GM12892 (cell line): Measurements from ENCODE around the gene CCDC70. TPM values are rescaled to one million over a fixed set of nuclear protein-coding genes. Genes with fewer than 3 reads are reported as not detected.

Source experiments
- DNase-seq: peaks from one replicate; pipeline ENCODE4 v3.0.0; 2011; ENCODE audit not compliant: insufficient read length
- FAIRE-seq: peaks from 2 replicates; lab custom pipeline; 2011; peaks lifted over from hg19 to GRCh38; lab: Jason Lieb, UNC
- POLR2A ChIP-seq: IDR thresholded peaks from 2 replicates; pipeline ENCODE4 v1.6.1; 2011; ENCODE audit warnings: low read depth, low read length, control low read depth
- POLR2AphosphoS5 ChIP-seq: IDR thresholded peaks from 2 replicates; pipeline ENCODE4 v1.6.1; 2011; ENCODE audit warnings: low read depth, low read length, control low read depth
- TAF1 ChIP-seq: IDR thresholded peaks from 2 replicates; pipeline ENCODE4 v1.6.1; 2011; ENCODE audit warnings: low read depth, mild to moderate bottlenecking, control low read depth, low read length, borderline replicate concordance
- polyA plus RNA-seq: library from polyadenylated mRNA; unstranded; fragments of >200 nt; gene quantifications from one replicate; pipeline ENCODE4 v1.2.1, GENCODE V29; 2012; ENCODE audit warnings: missing spikeins, inconsistent platforms; ENCODE audit not compliant: missing spikeins

CCDC70 gene
- not detected for polyA plus RNA-seq

GRCh38 chr13:51861723-51862300 lies at the start of gene CCDC70:
TSS of gene CCDC70 (plus strand) at chr13:51861969. CDS start at chr13:51865412, 3,443 bp downstream.
- TF ChIP-seq POLR2A (no peak), POLR2AphosphoS5 (no peak)
- DNase-seq = no peak
- no peak for FAIRE-seq

GRCh38 chr13:51814071-51814470 lies 47.7 kb upstream of the CCDC70 start:
- DNase-seq = no peak
- TF ChIP-seq POLR2A = no peak
- TF ChIP-seq TAF1 = no peak
- TF ChIP-seq POLR2AphosphoS5 = no peak
- FAIRE-seq = no peak

GRCh38 chr13:51814825-51815650 lies 46.7 kb upstream of the CCDC70 start:
- TF ChIP-seq TAF1 = no peak
- TF ChIP-seq POLR2AphosphoS5 = no peak
- TF ChIP-seq POLR2A = no peak
- FAIRE-seq (peak; percentile 98), DNase-seq (peak; percentile 57)

GRCh38 chr13:51815848-51816247 lies 45.9 kb upstream of the CCDC70 start:
- no peak for TF ChIP-seq TAF1
- no peak for DNase-seq
- FAIRE-seq = no peak

- DNase-seq (no peak), FAIRE-seq (no peak)
- TF ChIP-seq TAF1 (no peak), POLR2AphosphoS5 (no peak), POLR2A (no peak)
Observed at GRCh38 chr13:51816604-51817249, 45.0 kb upstream of the CCDC70 start.

GRCh38 chr13:51817717-51818116 lies 44.1 kb upstream of the CCDC70 start:
- no peak for FAIRE-seq
- no peak for DNase-seq
- TF ChIP-seq POLR2A (no peak), POLR2AphosphoS5 (no peak), TAF1 (no peak)

GRCh38 chr13:51818276-51818675 lies 43.5 kb upstream of the CCDC70 start:
- FAIRE-seq (no peak), DNase-seq (no peak)
- no peak for TF ChIP-seq TAF1

GRCh38 chr13:51818781-51819511 lies 42.8 kb upstream of the CCDC70 start:
- no peak for DNase-seq
- no peak for TF ChIP-seq POLR2A
- no peak for TF ChIP-seq POLR2AphosphoS5
- TF ChIP-seq TAF1 = no peak
- FAIRE-seq = peak; percentile 93

GRCh38 chr13:51819544-51819943 lies 42.2 kb upstream of the CCDC70 start:
- TF ChIP-seq POLR2AphosphoS5 (no peak), TAF1 (no peak)
- FAIRE-seq (no peak), DNase-seq (no peak)

- FAIRE-seq (peak; percentile 14), DNase-seq (no peak)
- TF ChIP-seq TAF1 (no peak), POLR2A (no peak), POLR2AphosphoS5 (no peak)
Observed at GRCh38 chr13:51820016-51820597, 41.7 kb upstream of the CCDC70 start.

GRCh38 chr13:51821606-51822005 lies 40.2 kb upstream of the CCDC70 start:
- DNase-seq = no peak
- TF ChIP-seq TAF1 (no peak), POLR2A (no peak), POLR2AphosphoS5 (no peak)
- FAIRE-seq = peak; percentile 17
